Activated effector memory CD4-positive, alpha-beta T cell treated with anti-CD3 and anti-CD28 coated beads, Interleukin-2, amount 50 U/mL, for 16 hours (primary cell): ENCODE measurements around the gene SPINK5.

ENCODE experiments used
- DNase-seq: peaks from one replicate; pipeline ENCODE4 v3.0.0-alpha.2; 2020

SPINK5 gene

GRCh38 chr5:148104226-148104625, 40.4 kb downstream of the SPINK5 start:
- no peak for DNase-seq

- DNase-seq: no peak
These were observed 43.8 kb downstream of the SPINK5 start for GRCh38 chr5:148107608-148108007.

GRCh38 chr5:148113243-148113642, 49.5 kb downstream of the SPINK5 start:
- DNase-seq: no peak

GRCh38 chr5:148120317-148120716, 56.5 kb downstream of the SPINK5 start:
- no peak for DNase-seq

GRCh38 chr5:148125641-148126040, 61.9 kb downstream of the SPINK5 start:
- DNase-seq: no peak

- DNase-seq: no peak
These were observed 71.6 kb downstream of the SPINK5 start for GRCh38 chr5:148135091-148136048.

GRCh38 chr5:148140846-148141245, 77.1 kb downstream of the SPINK5 start:
- no peak for DNase-seq

GRCh38 chr5:148141645-148142044, 77.9 kb downstream of the SPINK5 start:
- DNase-seq: no peak

GRCh38 chr5:148145916-148146315, 82.1 kb downstream of the SPINK5 start:
- no peak for DNase-seq

GRCh38 chr5:148146487-148146886, 82.7 kb downstream of the SPINK5 start:
- no peak for DNase-seq

GRCh38 chr5:148147415-148147814, 83.6 kb downstream of the SPINK5 start:
- no peak for DNase-seq

- DNase-seq: no peak
These were observed 88.1 kb downstream of the SPINK5 start for GRCh38 chr5:148151872-148152271.

- no peak for DNase-seq
These were observed 89.0 kb downstream of the SPINK5 start for GRCh38 chr5:148152781-148153180.

GRCh38 chr5:148156609-148157008, 92.8 kb downstream of the SPINK5 start:
- DNase-seq: no peak

- DNase-seq: no peak
These were observed 98.3 kb downstream of the SPINK5 start for GRCh38 chr5:148162038-148162437.

GRCh38 chr5:148163345-148163744, 99.6 kb downstream of the SPINK5 start:
- DNase-seq: no peak

GRCh38 chr5:148166550-148167283, 102.9 kb downstream of the SPINK5 start:
- DNase-seq: no peak

- DNase-seq: no peak
These were observed 104.5 kb downstream of the SPINK5 start, which contains the start of gene SPINK14 for GRCh38 chr5:148168246-148168645. Gene SPINK14, plus strand, starts transcription at chr5:148168546. Its CDS starts 1,187 bp downstream, at chr5:148169733.

- no peak for DNase-seq
These were observed 108.6 kb downstream of the SPINK5 start for GRCh38 chr5:148172377-148172776.

- no peak for DNase-seq
These were observed 112.7 kb downstream of the SPINK5 start for GRCh38 chr5:148176480-148176879.

GRCh38 chr5:148177207-148177606, 113.4 kb downstream of the SPINK5 start:
- DNase-seq: no peak

GRCh38 chr5:148179234-148179824, 115.5 kb downstream of the SPINK5 start:
- DNase-seq: no peak

GRCh38 chr5:148186248-148187003, 122.6 kb downstream of the SPINK5 start:
- no peak for DNase-seq
